OCI-LY7 (cell line): Measurements from ENCODE around the gene KRTAP9-2. TPM values are rescaled to one million over a fixed set of nuclear protein-coding genes. Genes with fewer than 3 reads are reported as not detected.
A peak's percentile ranks its signal among the peaks of the same experiment; 100 is the strongest.
"Not testable (repeated sequence)": the region's sequence is repeated elsewhere in the genome, so short reads cannot be mapped to it uniquely, and the experiment has no call there.

Source experiments
- Bru-seq: library from RNA; stranded (reverse); fragments of 400-500 nt; gene quantifications from one replicate; lab custom pipeline; 2021; lab: Mats Ljungman, UMichigan
- BruChase-seq, 2 experiments: library from RNA; stranded (reverse); fragments of 400-500 nt; gene quantifications; one replicate each; lab custom pipeline; 2021; lab: Mats Ljungman, UMichigan
- BruUV-seq: library from RNA; stranded (reverse); fragments of 400-500 nt; replicated peaks from 2 replicates; lab custom pipeline; 2021; lab: Mats Ljungman, UMichigan
- CTCF ChIA-PET: fragments of 300-600 bp; sonication (Branson Sonifier 250); formaldehyde crosslinking; loops from one replicate; lab custom pipeline; 2022; ENCODE audit warnings: antibody characterized with exemption; ENCODE audit not compliant: unreplicated experiment; lab: Charles Lee
- POLR2A ChIA-PET: fragments of 300-600 bp; sonication (Branson Sonifier 250); formaldehyde crosslinking; loops from one replicate; lab custom pipeline; 2022; ENCODE audit warnings: antibody characterized with exemption; lab: Charles Lee
- DNase-seq: peaks from one replicate; pipeline ENCODE4 v3.0.0-alpha.2; 2015; ENCODE audit warnings: low spot score
- H2AFZ ChIP-seq: fragments of 200-600 bp; sonication (generic), shearing (Covaris generic); 2 replicates; pipeline ENCODE4 v1.6.1; 2014; ENCODE audit warnings: mild to moderate bottlenecking, antibody characterized with exemption, low read length, moderate library complexity
- H3K27ac ChIP-seq: fragments of 200-600 bp; sonication (generic); 2 replicates; pipeline ENCODE4 v1.5.1; 2014; ENCODE audit warnings: mixed run types, low read depth, mild to moderate bottlenecking, moderate library complexity, low read length, inconsistent platforms; ENCODE audit not compliant: poor library complexity, severe bottlenecking
- H3K36me3 ChIP-seq: fragments of 200-600 bp; sonication (generic); 2 replicates; pipeline ENCODE4 v1.6.1; 2014; ENCODE audit warnings: mild to moderate bottlenecking, antibody characterized with exemption, low read length, moderate library complexity, mixed read lengths; ENCODE audit not compliant: insufficient read depth
- H3K4me1 ChIP-seq: fragments of 200-600 bp; sonication (generic); 2 replicates; pipeline ENCODE4 v1.5.1; 2014; ENCODE audit warnings: mild to moderate bottlenecking, low read length; ENCODE audit not compliant: insufficient read depth, poor library complexity, severe bottlenecking
- H3K4me2 ChIP-seq: fragments of 200-600 bp; sonication (generic); 2 replicates; pipeline ENCODE4 v1.6.1; 2014; ENCODE audit warnings: mild to moderate bottlenecking, low read length
- H3K4me3 ChIP-seq: fragments of 200-600 bp; sonication (generic); 2 replicates; pipeline ENCODE4 v1.5.1; 2014; ENCODE audit warnings: mild to moderate bottlenecking, low read depth, low read length; ENCODE audit not compliant: poor library complexity, severe bottlenecking
- H3K79me2 ChIP-seq: fragments of 200-600 bp; sonication (generic); 2 replicates; pipeline ENCODE4 v1.6.1; 2016; ENCODE audit warnings: low read depth, mild to moderate bottlenecking, low read length, moderate library complexity, mixed read lengths; ENCODE audit not compliant: insufficient read depth
- H3K9me2 ChIP-seq: fragments of 200-600 bp; sonication (generic); 2 replicates; pipeline ENCODE4 v1.6.1; 2016; ENCODE audit warnings: mild to moderate bottlenecking, low read length, mixed read lengths; ENCODE audit not compliant: insufficient read depth
- H3K9me3 ChIP-seq: fragments of 200-600 bp; sonication (generic); 2 replicates; pipeline ENCODE4 v1.6.1; 2014; ENCODE audit warnings: mild to moderate bottlenecking, mixed run types, low read length, mixed read lengths
- H4K20me1 ChIP-seq: fragments of 200-600 bp; sonication (generic); 2 replicates; pipeline ENCODE4 v1.6.1; 2014; ENCODE audit warnings: mild to moderate bottlenecking, antibody characterized with exemption, low read length, moderate library complexity, mixed read lengths; ENCODE audit not compliant: insufficient read depth
- CTCF ChIP-seq: fragments of 200-600 bp; sonication (generic); conservative IDR thresholded peaks from 2 replicates; pipeline ENCODE4 v1.5.1; 2014; ENCODE audit warnings: mild to moderate bottlenecking, antibody characterized with exemption, low read length, moderate library complexity, mixed read lengths
- EZH2phosphoT487 ChIP-seq: fragments of 200-600 bp; sonication (generic); IDR thresholded peaks from 2 replicates; pipeline ENCODE4 v1.6.1; 2018; ENCODE audit warnings: low read depth, borderline replicate concordance, mild to moderate bottlenecking, mixed run types, antibody characterized with exemption, low read length, moderate library complexity, mixed read lengths
- intact Hi-C: fragments of 100-400 bp; cut with micrococcal nuclease; formaldehyde crosslinking; loops from one replicate; pipeline ENCODE4 v1.10.0; 2022; ENCODE audit not compliant: unreplicated experiment
- long read RNA-seq: library from polyadenylated mRNA; stranded (forward); transcript quantifications from one replicate; pipeline ENCODE4 v2.0.0, GENCODE V29; 2022
- total RNA-seq, 2 experiments: library from RNA; depleted of rRNA in 1 of 2; stranded (reverse); fragments of >200 nt in 1 of 2; shearing (Covaris generic) in 1 of 2; gene quantifications; 2 replicates each; pipeline ENCODE4 v1.2.3, GENCODE V29; 2014 to 2022

The KRTAP9-2 gene
- total RNA-seq (2014; rRNA removed; shearing (Covaris generic)) (not detected in 2 replicates), total RNA-seq (2022) (not detected in 2 replicates), Bru-seq, nascent RNA (not detected), BruChase-seq, experiment 1, labeled RNA remaining after a 6-hour chase (not detected), BruChase-seq, experiment 2, labeled RNA remaining after a 2-hour chase (not detected)
- long read RNA-seq: 0 reads

GRCh38 chr17:41226598-41227095 is at the start of gene KRTAP9-2:
Gene KRTAP9-2, plus strand, starts transcription at chr17:41226648. Its CDS starts 7 bp downstream, at chr17:41226655.
- H3K4me2 ChIP-seq, H3K79me2 ChIP-seq, H3K9me3 ChIP-seq, H2AFZ ChIP-seq, POLR2A ChIA-PET, DNase-seq, H3K4me3 ChIP-seq, CTCF ChIA-PET, H3K9me2 ChIP-seq, H4K20me1 ChIP-seq, BruUV-seq, H3K4me1 ChIP-seq, H3K27ac ChIP-seq, intact Hi-C loops, H3K36me3 ChIP-seq: not testable (repeated sequence)

GRCh38 chr17:41176744-41177387 is 49.6 kb upstream of the KRTAP9-2 start:
- peak; percentile 4 for DNase-seq

GRCh38 chr17:41177727-41178271 is 48.6 kb upstream of the KRTAP9-2 start, which contains the start of gene KRTAP4-2:
Gene KRTAP4-2, minus strand, starts transcription at chr17:41178221. Its CDS starts 57 bp downstream, at chr17:41178164.
- H3K9me3 ChIP-seq: no peaks in the 10 kb centered on the region
- intact Hi-C loops: no loop called here
- no peak for TF ChIP-seq EZH2phosphoT487
- no peak for TF ChIP-seq CTCF
- CTCF ChIA-PET: interaction anchor here (0.5 kb wide), 1 partner anchor 116 kb away, joined by 3 read pairs; no protein-coding TSS in a partner anchor
- POLR2A ChIA-PET: no interaction called here
- H4K20me1 ChIP-seq: no peaks in the 10 kb centered on the region
- H3K9me2 ChIP-seq: no peaks in the 10 kb centered on the region
- H3K4me3 ChIP-seq: no peak within 1 kb of the TSS
- no peaks in the 10 kb centered on the region for H3K36me3 ChIP-seq
- H3K79me2 ChIP-seq: no peaks in the 10 kb centered on the region
- no peak within 1 kb of the TSS for H2AFZ ChIP-seq
- no peak within 1 kb of the TSS for H3K4me2 ChIP-seq
- no peak within 1 kb of the TSS for H3K27ac ChIP-seq
- BruUV-seq: no TSS peak
- no peak for DNase-seq
- H3K4me1 ChIP-seq: peaks cover 5% of the 10 kb centered on the region

More at GRCh38 chr17:41176744-41177387, 49.6 kb upstream of the KRTAP9-2 start:
- H3K4me1 ChIP-seq: peaks cover 5% of the 10 kb centered on the region
- no peak overlapping the region for H3K27ac ChIP-seq
- POLR2A ChIA-PET: no interaction called here
- H3K4me3 ChIP-seq: no peak overlapping the region
- TF ChIP-seq EZH2phosphoT487 (no peak), CTCF (no peak)
- no peaks in the 10 kb centered on the region for H3K9me3 ChIP-seq
- no peaks in the 10 kb centered on the region for H4K20me1 ChIP-seq
- intact Hi-C loops: no loop called here
- no peaks in the 10 kb centered on the region for H3K79me2 ChIP-seq
- CTCF ChIA-PET: no interaction called here
- no TSS peak for BruUV-seq
- no peak overlapping the region for H3K4me2 ChIP-seq
- H3K9me2 ChIP-seq: no peaks in the 10 kb centered on the region
- H3K36me3 ChIP-seq: no peaks in the 10 kb centered on the region
- H2AFZ ChIP-seq: no peak overlapping the region
